Lower leg skin (tissue), 3 donors: Measurements from ENCODE around the gene DPY30.

Experiments
- CTCF ChIP-seq, 3 donors: fragments of 450-650 bp; IDR thresholded peaks; one replicate each; pipeline ENCODE4 v1.5.1; 2016; ENCODE audit warnings: antibody characterized with exemption in 3 of 3, mild to moderate bottlenecking in 3 of 3, moderate library complexity in 2 of 3
- POLR2A ChIP-seq, 2 donors: fragments of 450-650 bp; IDR thresholded peaks; one replicate each; pipeline ENCODE4 v1.6.1; 2016 to 2017; ENCODE audit warnings: antibody characterized with exemption in 2 of 2, mild to moderate bottlenecking in 1 of 2, moderate library complexity in 1 of 2

GRCh38 chr2:32012872-32013271, 26.7 kb downstream of the DPY30 start:
- TF ChIP-seq CTCF (IDR thresholded peaks at IDR 0.05): no peak
- no peak for TF ChIP-seq POLR2A (IDR thresholded peaks at IDR 0.05)
